Adrenal gland (tissue), 12 donors: ENCODE results near the gene KCNK5. TPM values are rescaled to one million over a fixed set of nuclear protein-coding genes. Genes with fewer than 3 reads are reported as not detected.

Source experiments
- DNase-seq, 7 donors: peaks; one replicate each; pipeline ENCODE4 v3.0.0-alpha.2; 2019 to 2020
- H3K27ac ChIP-seq, 5 donors: fragments of 200-600 bp; sonication (generic) in 4 of 5; 1 replicate in 3 of 5; 2 replicates in 2 of 5; pipeline versions ENCODE4 v1.5.1 to v1.8.0; 2016 to 2020; ENCODE audit warnings: mild to moderate bottlenecking in 1 of 5
- H3K27me3 ChIP-seq: fragments of 200-600 bp; 2 replicates; pipeline ENCODE4 v1.8.0; 2021
- H3K36me3 ChIP-seq, 2 donors: fragments of 200-600 bp; replicated peaks in 1 of 2; 1 replicate in 1 of 2; 2 replicates in 1 of 2; pipeline versions ENCODE4 v1.5.1 to v1.8.0; 2018 to 2022
- H3K4me1 ChIP-seq, 2 donors: fragments of 200-600 bp; replicated peaks in 1 of 2; 1 replicate in 1 of 2; 2 replicates in 1 of 2; pipeline versions ENCODE4 v1.5.1 to v1.8.0; 2018 to 2021
- H3K4me3 ChIP-seq, 4 donors: fragments of 200-600 bp; sonication (generic) in 3 of 4; one replicate each; pipeline ENCODE4 v1.5.1; 2016 to 2018
- H3K9me3 ChIP-seq, 3 donors: fragments of 200-600 bp; sonication (generic) in 1 of 3; replicated peaks in 1 of 3; 1 replicate in 2 of 3; 2 replicates in 1 of 3; pipeline versions ENCODE4 v1.5.1 to v1.8.0; 2016 to 2021
- POLR2A ChIP-seq, 2 donors: fragments of 450-650 bp; IDR thresholded peaks; one replicate each; pipeline ENCODE4 v1.6.1; 2017; ENCODE audit warnings: antibody characterized with exemption in 2 of 2, mild to moderate bottlenecking in 2 of 2, moderate library complexity in 1 of 2
- WGBS, 4 donors: extraction: QIAGEN DNeasy Blood & Tissue Kit in 2 of 4; methylation state at CpG; one replicate each; pipeline versions ENCODE4 v1.1.5 to v1.1.7; 2013 to 2017; 5-methylcytosine and 5-hydroxymethylcytosine counted together
- intact Hi-C, 2 donors: fragments of 100-400 bp; cut with DNase I; formaldehyde crosslinking; loops; one replicate each; pipeline versions ENCODE4 v1.14.1 to v1.15.0; 2022 to 2023
- polyA plus RNA-seq, 3 donors: library from polyadenylated mRNA; stranded (reverse); fragments of 200-250 nt in 2 of 3; fragments of 350-450 nt in 1 of 3; fragmentation: Illumina TruSeq in 1 of 3; extraction: RNeasy Lipid Tissue Mini Kit (QIAGEN cat#74804) in 1 of 3; gene quantifications; one replicate each; pipeline ENCODE4 v1.2.3, GENCODE V29; 2013 to 2014
- total RNA-seq, 9 donors: library from RNA; depleted of rRNA in 4 of 9; stranded (reverse); fragments of >200 nt in 4 of 9; fragments of 120-200 nt in 1 of 9; fragmentation: NEBNext Ultra II Directional in 1 of 9; extraction: Animal tissue kit (Norgen Biotek cat#: 25700) in 1 of 9; gene quantifications; one replicate each; pipeline versions ENCODE4 v1.1.0 to v1.2.4, GENCODE V29; 2013 to 2023
- TF ChIP-seq, protein P1 (sequence below), 6 experiments: fragments of 450-650 bp in 4 of 6; fragments of 200-600 bp in 2 of 6; sonication (generic) in 1 of 6; IDR thresholded peaks; 1 replicate in 5 of 6; 2 replicates in 1 of 6; pipeline versions ENCODE4 v1.5.1 to v1.8.0; 2016 to 2021; ENCODE audit warnings: antibody characterized with exemption in 6 of 6, mild to moderate bottlenecking in 2 of 6, moderate library complexity in 1 of 6
- donor health status: healthy with polysubstance abuse.
- donor health status: Bipolar disorder and iron deficiency.
- donor health status: DM: yes; HTN: yes; CAD: no.
- donor health status: DM: no; HTN: no; CAD: no.
- donor health status: DM: no; HTN: no; CAD: no.
- donor health status: DM: yes; HTN: yes; CAD: no.

KCNK5 gene
- total and polyA plus RNA-seq, 12 donors: 0.26 to 57.1 (median 1.0) TPM

DNA sequence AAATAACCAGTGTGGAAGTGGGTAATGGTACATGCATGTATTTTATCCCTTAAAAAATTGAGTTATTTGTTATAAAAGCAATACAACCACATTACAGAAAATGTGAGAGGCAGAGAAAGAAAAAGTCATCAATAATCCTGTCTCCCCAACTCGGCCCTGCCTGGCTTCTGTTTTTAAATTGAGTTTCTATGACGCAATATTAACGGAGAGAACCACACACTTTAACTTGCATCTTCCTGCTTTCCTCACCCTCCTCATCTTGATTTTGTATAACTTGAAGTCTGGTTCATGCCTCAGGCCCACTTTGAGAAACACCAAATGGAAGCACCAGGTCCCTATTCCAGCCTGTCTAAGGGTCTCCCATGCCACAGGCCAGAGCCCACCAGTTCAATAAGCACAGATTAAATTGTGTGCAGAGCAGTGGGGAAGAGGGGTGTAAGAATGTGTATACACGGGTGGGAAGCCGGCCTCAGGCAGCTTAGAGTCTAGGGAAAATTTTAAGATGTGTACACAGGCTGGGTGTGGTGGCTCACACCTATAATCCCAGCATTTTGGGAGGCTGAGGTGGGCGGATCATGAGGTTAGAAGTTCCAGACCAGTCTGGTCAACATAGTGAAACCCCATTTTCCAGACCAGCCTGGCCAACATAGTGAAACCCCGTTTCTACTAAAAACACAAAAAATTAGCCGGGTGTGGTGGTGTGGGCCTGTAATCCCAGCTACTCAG is 15.9 kb downstream of the KCNK5 start:
- no peak for DNase-seq

DNA sequence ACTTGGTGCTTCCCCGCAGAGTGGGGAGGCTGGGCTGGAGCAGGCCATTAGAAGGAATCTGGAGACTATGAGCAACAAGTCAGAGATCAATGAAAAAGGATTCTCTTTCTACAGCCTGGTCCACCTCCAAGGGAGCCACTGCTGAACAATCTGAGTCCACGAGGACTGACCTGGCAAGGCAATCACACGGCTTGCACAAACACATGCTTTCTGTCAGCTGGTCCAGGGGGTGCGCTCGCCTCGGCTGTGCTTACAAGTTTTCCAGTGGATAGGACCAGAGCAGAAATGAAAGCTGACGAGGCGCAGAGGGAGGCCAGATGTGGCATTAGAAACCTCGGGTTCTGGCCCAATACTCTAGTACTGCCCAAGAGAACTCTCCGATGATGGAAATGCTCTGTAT is 18.1 kb downstream of the KCNK5 start:
- WGBS, 4 donors: 87 to 91% (median 89%) methylated on average over 9 to 10 of the region's 10 CpGs
- no peaks in the 10 kb centered on the region for H3K9me3 ChIP-seq
- H3K4me1 ChIP-seq: peaks cover 0 to 1% of the 10 kb centered on the region in 2 donors
- H3K27ac ChIP-seq: no peak overlapping the region
- no peaks in the 10 kb centered on the region for H3K36me3 ChIP-seq
- intact Hi-C loops: no loop called here
- no peaks in the 10 kb centered on the region for H3K27me3 ChIP-seq
- no peak overlapping the region for H3K4me3 ChIP-seq
- TF ChIP-seq, protein P1, sequence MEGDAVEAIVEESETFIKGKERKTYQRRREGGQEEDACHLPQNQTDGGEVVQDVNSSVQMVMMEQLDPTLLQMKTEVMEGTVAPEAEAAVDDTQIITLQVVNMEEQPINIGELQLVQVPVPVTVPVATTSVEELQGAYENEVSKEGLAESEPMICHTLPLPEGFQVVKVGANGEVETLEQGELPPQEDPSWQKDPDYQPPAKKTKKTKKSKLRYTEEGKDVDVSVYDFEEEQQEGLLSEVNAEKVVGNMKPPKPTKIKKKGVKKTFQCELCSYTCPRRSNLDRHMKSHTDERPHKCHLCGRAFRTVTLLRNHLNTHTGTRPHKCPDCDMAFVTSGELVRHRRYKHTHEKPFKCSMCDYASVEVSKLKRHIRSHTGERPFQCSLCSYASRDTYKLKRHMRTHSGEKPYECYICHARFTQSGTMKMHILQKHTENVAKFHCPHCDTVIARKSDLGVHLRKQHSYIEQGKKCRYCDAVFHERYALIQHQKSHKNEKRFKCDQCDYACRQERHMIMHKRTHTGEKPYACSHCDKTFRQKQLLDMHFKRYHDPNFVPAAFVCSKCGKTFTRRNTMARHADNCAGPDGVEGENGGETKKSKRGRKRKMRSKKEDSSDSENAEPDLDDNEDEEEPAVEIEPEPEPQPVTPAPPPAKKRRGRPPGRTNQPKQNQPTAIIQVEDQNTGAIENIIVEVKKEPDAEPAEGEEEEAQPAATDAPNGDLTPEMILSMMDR (IDR thresholded peaks at IDR 0.05): no peak
- no peak for TF ChIP-seq POLR2A (IDR thresholded peaks at IDR 0.05)
- no peak for DNase-seq

More for the DNA sequence above, 15.9 kb downstream of the KCNK5 start:
- Histone ChIP-seq H3K9me3 (no peaks in the 10 kb centered on the region), H3K27me3 (no peaks in the 10 kb centered on the region), H3K27ac (no peak overlapping the region), H3K36me3 (no peaks in the 10 kb centered on the region), H3K4me3 (no peak overlapping the region), H3K4me1 (peaks cover 0 to 6% of the 10 kb centered on the region in 2 donors)
- no peak for TF ChIP-seq POLR2A (IDR thresholded peaks at IDR 0.05)
- TF ChIP-seq, protein P1 (IDR thresholded peaks at IDR 0.05): no peak
- 80 to 84% (median 81%) methylated on average over 8 of the region's 8 CpGs for WGBS, 4 donors
- intact Hi-C loops: no loop called here

DNA sequence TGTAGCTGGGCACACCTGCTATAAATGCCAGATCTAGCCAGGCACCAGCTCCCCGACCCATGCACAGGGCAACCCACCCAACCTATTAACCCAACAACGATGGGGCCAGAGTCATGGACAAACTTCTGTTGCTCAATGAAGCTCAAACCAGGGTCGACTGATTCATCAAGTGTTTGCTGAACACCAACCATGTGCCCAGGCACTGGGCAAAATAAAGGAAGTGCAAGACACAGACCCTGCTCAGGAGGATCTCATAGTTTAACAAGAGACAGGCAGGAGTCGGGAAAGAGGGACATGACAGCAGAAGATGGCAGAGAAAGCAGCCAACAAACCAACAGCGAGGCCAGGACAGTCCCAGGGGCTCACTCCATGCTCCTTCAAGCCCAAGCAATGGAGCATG is 18.8 kb downstream of the KCNK5 start:
- Histone ChIP-seq H3K36me3 (no peaks in the 10 kb centered on the region), H3K4me3 (no peak overlapping the region), H3K27me3 (no peaks in the 10 kb centered on the region), H3K9me3 (no peaks in the 10 kb centered on the region), H3K27ac (no peak overlapping the region), H3K4me1 (peaks cover 0 to 4% of the 10 kb centered on the region in 2 donors)
- no peak for DNase-seq
- intact Hi-C loops: no loop called here
- no peak for TF ChIP-seq POLR2A (IDR thresholded peaks at IDR 0.05)
- TF ChIP-seq, protein P1 (IDR thresholded peaks at IDR 0.05): no peak
- 66 to 89% (median 71%) methylated on average over 3 to 5 of the region's 5 CpGs for WGBS, 4 donors

DNA sequence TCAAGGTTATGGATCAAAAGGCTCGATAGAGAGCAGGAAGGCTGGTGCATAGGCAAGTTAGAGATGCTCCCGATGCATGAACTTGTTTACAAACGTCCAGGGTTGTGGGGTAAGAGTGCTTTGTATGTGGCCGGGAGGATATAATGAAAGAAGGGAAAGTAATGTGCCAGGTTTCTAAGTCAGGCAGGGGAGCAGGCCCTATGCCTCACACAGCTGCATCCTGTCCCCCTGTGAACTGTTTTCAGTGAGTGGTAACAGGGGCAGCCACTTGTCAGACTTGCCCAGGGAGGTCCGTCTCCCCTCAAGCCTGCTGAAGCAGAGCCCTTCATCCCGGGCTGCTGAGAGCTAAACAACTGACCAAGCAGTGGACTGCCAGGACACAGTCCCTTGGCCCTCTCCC is 19.4 kb downstream of the KCNK5 start:
- Histone ChIP-seq H3K4me3 (no peak overlapping the region), H3K27me3 (no peaks in the 10 kb centered on the region), H3K9me3 (no peaks in the 10 kb centered on the region), H3K27ac (no peak overlapping the region), H3K4me1 (peaks cover 0 to 4% of the 10 kb centered on the region in 2 donors), H3K36me3 (no peaks in the 10 kb centered on the region)
- DNase-seq: no peak
- TF ChIP-seq, protein P1 (IDR thresholded peaks at IDR 0.05): no peak
- TF ChIP-seq POLR2A (IDR thresholded peaks at IDR 0.05): no peak
- WGBS, 4 donors: 55 to 78% (median 69%) methylated on average over 6 of the region's 6 CpGs
- intact Hi-C loops: no loop called here
